ENCODE results near the gene RIT2.

The RIT2 gene

GRCh38 chr18:42977982-42978637 lies 137.4 kb downstream of the RIT2 start:
- no peak for TF ChIP-seq Cebpa-rat (IDR thresholded peaks at IDR 0.05)
- H4K20me1 ChIP-seq = no peaks in the 10 kb centered on the region
- peak overlapping the region; percentile 70 for H3K4me2 ChIP-seq
- no peak overlapping the region; the same call in 1 of the 2 replicates for H3K4me3 ChIP-seq
- H3K9me3 ChIP-seq = no peaks in the 10 kb centered on the region
- peak overlapping the region; percentile 87 for H3K27ac ChIP-seq
- H3K9ac ChIP-seq = peak overlapping the region; percentile 59
- no peaks in the 10 kb centered on the region for H3K27me3 ChIP-seq
- peaks cover 56% of the 10 kb centered on the region for H3K4me1 ChIP-seq
- no peaks in the 10 kb centered on the region for H3K36me3 ChIP-seq

GRCh38 chr18:42976869-42977590 lies 138.5 kb downstream of the RIT2 start:
- no peaks in the 10 kb centered on the region for H3K9me3 ChIP-seq
- H3K4me1 ChIP-seq = peaks cover 56% of the 10 kb centered on the region
- H3K4me2 ChIP-seq = peak overlapping the region; percentile 70
- H3K4me3 ChIP-seq = peak overlapping the region; percentile 22; the same call in 1 of the 2 replicates
- H3K27me3 ChIP-seq = no peaks in the 10 kb centered on the region
- peak overlapping the region; percentile 59 for H3K9ac ChIP-seq
- no peaks in the 10 kb centered on the region for H4K20me1 ChIP-seq
- no peaks in the 10 kb centered on the region for H3K36me3 ChIP-seq
- TF ChIP-seq Cebpa-rat (IDR thresholded peaks at IDR 0.05) = no peak
- H3K27ac ChIP-seq = peak overlapping the region; percentile 87

GRCh38 chr18:42969366-42969765 lies 146.1 kb downstream of the RIT2 start:
- Histone ChIP-seq H3K27ac (no peak overlapping the region), H3K36me3 (no peaks in the 10 kb centered on the region), H3K9ac (no peak overlapping the region), H3K4me1 (no peaks in the 10 kb centered on the region; the same call in 1 of the 2 replicates), H3K4me2 (no peak overlapping the region), H3K4me3 (no peak overlapping the region), H3K27me3 (no peaks in the 10 kb centered on the region), H4K20me1 (no peaks in the 10 kb centered on the region), H3K9me3 (no peaks in the 10 kb centered on the region)
- TF ChIP-seq Cebpa-rat (IDR thresholded peaks at IDR 0.05) = no peak

- H3K4me2 ChIP-seq = no peak overlapping the region
- no peak for TF ChIP-seq Cebpa-rat (IDR thresholded peaks at IDR 0.05)
- H3K27ac ChIP-seq = no peak overlapping the region
- H3K9me3 ChIP-seq = no peaks in the 10 kb centered on the region
- no peaks in the 10 kb centered on the region for H4K20me1 ChIP-seq
- H3K36me3 ChIP-seq = no peaks in the 10 kb centered on the region
- no peak overlapping the region for H3K4me3 ChIP-seq
- H3K4me1 ChIP-seq = peaks cover 4% of the 10 kb centered on the region
- no peak overlapping the region for H3K9ac ChIP-seq
- H3K27me3 ChIP-seq = no peaks in the 10 kb centered on the region
Measured at GRCh38 chr18:42961298-42961697, 154.2 kb downstream of the RIT2 start.

- Histone ChIP-seq H3K4me1 (peaks cover 7% of the 10 kb centered on the region), H3K27ac (no peak overlapping the region), H3K36me3 (no peaks in the 10 kb centered on the region), H3K4me2 (no peak overlapping the region), H4K20me1 (no peaks in the 10 kb centered on the region), H3K4me3 (no peak overlapping the region), H3K9ac (no peak overlapping the region), H3K9me3 (no peaks in the 10 kb centered on the region), H3K27me3 (no peaks in the 10 kb centered on the region)
- no peak for TF ChIP-seq Cebpa-rat (IDR thresholded peaks at IDR 0.05)
Measured at GRCh38 chr18:42959528-42959927, 156.0 kb downstream of the RIT2 start.

- H3K4me3 ChIP-seq = no peak overlapping the region
- H3K27ac ChIP-seq = no peak overlapping the region
- no peak overlapping the region for H3K9ac ChIP-seq
- H3K27me3 ChIP-seq = no peaks in the 10 kb centered on the region
- no peaks in the 10 kb centered on the region for H4K20me1 ChIP-seq
- TF ChIP-seq Cebpa-rat (IDR thresholded peaks at IDR 0.05) = no peak
- peaks cover 7% of the 10 kb centered on the region for H3K4me1 ChIP-seq
- H3K4me2 ChIP-seq = no peak overlapping the region
- no peaks in the 10 kb centered on the region; the same call in 1 of the 2 replicates for H3K9me3 ChIP-seq
- H3K36me3 ChIP-seq = no peaks in the 10 kb centered on the region
Measured at GRCh38 chr18:42958353-42958752, 157.1 kb downstream of the RIT2 start.

GRCh38 chr18:42956287-42956686 lies 159.2 kb downstream of the RIT2 start:
- H4K20me1 ChIP-seq = no peaks in the 10 kb centered on the region
- no peaks in the 10 kb centered on the region for H3K27me3 ChIP-seq
- H3K9me3 ChIP-seq = peaks cover 12% of the 10 kb centered on the region
- peaks cover 9% of the 10 kb centered on the region for H3K4me1 ChIP-seq
- TF ChIP-seq Cebpa-rat (IDR thresholded peaks at IDR 0.05) = no peak
- H3K36me3 ChIP-seq = no peaks in the 10 kb centered on the region; the same call in 1 of the 2 replicates
- H3K4me3 ChIP-seq = no peak overlapping the region
- no peak overlapping the region for H3K27ac ChIP-seq
- no peak overlapping the region for H3K9ac ChIP-seq
- H3K4me2 ChIP-seq = no peak overlapping the region

GRCh38 chr18:42954887-42955286 lies 160.6 kb downstream of the RIT2 start:
- no peak overlapping the region for H3K4me3 ChIP-seq
- no peak overlapping the region for H3K4me2 ChIP-seq
- H4K20me1 ChIP-seq = no peaks in the 10 kb centered on the region
- no peaks in the 10 kb centered on the region for H3K27me3 ChIP-seq
- no peak overlapping the region for H3K27ac ChIP-seq
- TF ChIP-seq Cebpa-rat (IDR thresholded peaks at IDR 0.05) = no peak
- no peak overlapping the region for H3K9ac ChIP-seq
- H3K4me1 ChIP-seq = peaks cover 23% of the 10 kb centered on the region
- H3K9me3 ChIP-seq = peaks cover 26% of the 10 kb centered on the region
- H3K36me3 ChIP-seq = no peaks in the 10 kb centered on the region; the same call in 1 of the 2 replicates

- H3K4me2 ChIP-seq = no peak overlapping the region
- no peaks in the 10 kb centered on the region; the same call in 1 of the 2 replicates for H3K36me3 ChIP-seq
- peaks cover 39% of the 10 kb centered on the region for H3K4me1 ChIP-seq
- no peak overlapping the region for H3K4me3 ChIP-seq
- peaks cover 35% of the 10 kb centered on the region for H3K9me3 ChIP-seq
- H3K27me3 ChIP-seq = no peaks in the 10 kb centered on the region
- no peaks in the 10 kb centered on the region for H4K20me1 ChIP-seq
- no peak overlapping the region for H3K27ac ChIP-seq
- no peak overlapping the region for H3K9ac ChIP-seq
- no peak for TF ChIP-seq Cebpa-rat (IDR thresholded peaks at IDR 0.05)
Measured at GRCh38 chr18:42953306-42953705, 162.2 kb downstream of the RIT2 start.

- peak overlapping the region; percentile 43 for H3K4me2 ChIP-seq
- peaks cover 36% of the 10 kb centered on the region for H3K4me1 ChIP-seq
- H3K9ac ChIP-seq = no peak overlapping the region
- H3K9me3 ChIP-seq = peaks cover 39% of the 10 kb centered on the region
- no peak overlapping the region for H3K27ac ChIP-seq
- H3K36me3 ChIP-seq = no peaks in the 10 kb centered on the region; the same call in 1 of the 2 replicates
- H3K27me3 ChIP-seq = no peaks in the 10 kb centered on the region
- H3K4me3 ChIP-seq = no peak overlapping the region
- H4K20me1 ChIP-seq = no peaks in the 10 kb centered on the region
- no peak for TF ChIP-seq Cebpa-rat (IDR thresholded peaks at IDR 0.05)
Measured at GRCh38 chr18:42950732-42951131, 164.8 kb downstream of the RIT2 start.

Measured in BLaER1 (cell line).